Rectal smooth muscle tissue (tissue), 1 donor: ENCODE results near the gene DZIP1L.

Source experiments
- H3K27ac ChIP-seq: one replicate; pipeline ENCODE4 v1.7.0; 2013; ENCODE audit warnings: low read depth, low read length, inconsistent platforms
- H3K27me3 ChIP-seq: one replicate; pipeline ENCODE4 v1.7.0; 2013; ENCODE audit warnings: low read length; ENCODE audit not compliant: control insufficient read depth, insufficient read depth
- H3K36me3 ChIP-seq: one replicate; pipeline ENCODE4 v1.7.0; 2013; ENCODE audit warnings: low read length; ENCODE audit not compliant: control insufficient read depth, insufficient read depth
- H3K4me1 ChIP-seq: one replicate; pipeline ENCODE4 v1.7.0; 2013; ENCODE audit warnings: low read length; ENCODE audit not compliant: control insufficient read depth, insufficient read depth
- H3K4me3 ChIP-seq: one replicate; pipeline ENCODE4 v1.7.0; 2013; ENCODE audit warnings: low read length
- H3K9ac ChIP-seq: one replicate; pipeline ENCODE4 v1.7.0; 2013; ENCODE audit warnings: low read length

The DZIP1L gene

DNA sequence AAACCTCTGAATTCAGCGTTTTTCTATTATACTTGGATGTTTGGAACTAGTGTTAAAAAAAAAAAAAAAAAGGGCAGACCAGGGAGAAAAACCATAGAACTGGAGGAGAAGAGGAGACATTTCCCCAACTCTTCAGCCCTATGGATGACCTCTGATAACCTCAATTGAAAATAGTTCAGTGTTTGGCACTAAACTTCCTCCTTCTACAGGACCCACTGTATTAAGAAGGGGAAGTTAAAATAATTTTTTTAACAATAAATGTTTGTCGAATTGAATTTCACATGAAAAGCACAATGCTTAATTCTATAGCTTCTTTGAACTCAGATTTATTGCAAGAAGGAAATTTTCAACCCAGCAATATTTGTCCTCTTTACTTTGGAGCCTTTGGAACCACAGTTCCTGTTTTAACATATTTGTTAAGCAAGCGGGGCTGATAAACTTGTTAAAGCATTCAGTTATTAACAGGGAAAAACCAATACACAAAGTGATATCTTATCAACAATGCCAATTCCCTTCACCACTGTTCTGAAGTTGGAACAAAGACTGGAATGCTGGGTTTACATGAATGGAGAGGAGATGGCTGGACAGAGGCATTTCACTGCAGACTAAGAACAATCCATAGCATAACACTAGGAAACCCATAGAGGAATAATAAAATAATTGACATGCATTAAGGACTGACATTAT, 19.9 kb upstream of the DZIP1L start:
- no peaks in the 10 kb centered on the region for H3K27me3 ChIP-seq
- no peak overlapping the region for H3K4me3 ChIP-seq
- H3K27ac ChIP-seq = no peak overlapping the region
- no peak overlapping the region for H3K9ac ChIP-seq
- H3K36me3 ChIP-seq = no peaks in the 10 kb centered on the region
- no peaks in the 10 kb centered on the region for H3K4me1 ChIP-seq

DNA sequence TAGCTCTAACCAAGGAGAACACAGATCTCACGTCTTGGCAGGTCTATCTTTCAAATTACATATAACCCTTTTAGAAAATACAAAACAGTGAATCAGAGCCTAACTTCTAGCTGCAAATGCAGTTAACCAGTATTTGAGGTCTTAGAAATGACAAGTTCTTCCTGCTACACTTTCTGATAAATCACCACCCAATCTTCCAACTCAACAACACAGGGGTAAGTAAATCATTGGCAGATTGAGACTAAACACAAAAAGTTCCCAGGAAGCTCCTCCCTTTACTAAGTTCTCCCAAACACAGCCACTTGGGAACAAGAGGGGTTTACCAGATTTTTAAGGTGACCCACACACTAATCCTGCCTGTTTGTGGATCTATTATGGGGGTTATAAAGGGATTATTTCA, 16.8 kb upstream of the DZIP1L start, which contains the start of gene A4GNT:
Gene A4GNT, minus strand, starts transcription at position 152 of the 400 bp plus-strand sequence. CDS start 1,134 bp downstream, outside the sequence.
- Histone ChIP-seq H3K4me1 (no peaks in the 10 kb centered on the region), H3K9ac (no peak within 1 kb of the TSS), H3K36me3 (no peaks in the 10 kb centered on the region), H3K27me3 (no peaks in the 10 kb centered on the region), H3K4me3 (no peak within 1 kb of the TSS), H3K27ac (no peak within 1 kb of the TSS)

DNA sequence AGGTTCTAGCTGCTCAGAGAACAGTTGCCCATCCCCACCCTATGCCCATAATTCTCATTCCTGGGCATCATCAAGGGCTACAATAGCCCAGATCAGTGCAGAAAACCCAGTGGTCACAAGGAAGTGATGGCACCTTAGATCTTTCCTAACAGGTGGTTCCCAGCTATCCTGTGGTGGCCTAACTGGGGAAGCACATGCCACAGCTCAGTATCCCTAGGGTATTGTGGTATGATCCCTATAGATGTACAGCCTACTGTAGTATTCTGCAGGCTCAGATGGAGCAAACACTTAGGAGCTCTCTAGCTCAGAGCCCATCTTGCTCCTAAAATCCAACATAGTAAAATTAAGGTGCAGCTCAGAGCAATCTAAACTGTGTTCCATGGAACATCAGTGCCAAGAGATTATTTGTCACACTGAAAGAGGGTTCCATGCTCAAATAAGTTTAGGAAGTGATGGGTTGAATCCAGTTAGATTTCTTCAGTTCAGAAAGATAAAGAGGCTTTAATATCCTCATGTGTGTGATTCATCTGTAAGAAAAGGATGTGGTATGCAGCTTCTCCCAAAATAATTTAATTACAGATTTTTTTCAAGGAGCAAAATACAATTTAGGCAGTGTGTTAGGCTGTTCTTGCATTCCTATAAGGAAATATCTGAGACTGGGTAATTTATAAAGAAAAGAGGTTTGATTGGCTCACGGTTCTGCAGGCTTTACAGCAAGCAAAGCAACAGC, 12.4 kb upstream of the DZIP1L start:
- H3K4me3 ChIP-seq = no peak overlapping the region
- H3K27me3 ChIP-seq = no peaks in the 10 kb centered on the region
- no peak overlapping the region for H3K9ac ChIP-seq
- peaks cover 2% of the 10 kb centered on the region for H3K4me1 ChIP-seq
- H3K36me3 ChIP-seq = no peaks in the 10 kb centered on the region
- H3K27ac ChIP-seq = no peak overlapping the region

DNA sequence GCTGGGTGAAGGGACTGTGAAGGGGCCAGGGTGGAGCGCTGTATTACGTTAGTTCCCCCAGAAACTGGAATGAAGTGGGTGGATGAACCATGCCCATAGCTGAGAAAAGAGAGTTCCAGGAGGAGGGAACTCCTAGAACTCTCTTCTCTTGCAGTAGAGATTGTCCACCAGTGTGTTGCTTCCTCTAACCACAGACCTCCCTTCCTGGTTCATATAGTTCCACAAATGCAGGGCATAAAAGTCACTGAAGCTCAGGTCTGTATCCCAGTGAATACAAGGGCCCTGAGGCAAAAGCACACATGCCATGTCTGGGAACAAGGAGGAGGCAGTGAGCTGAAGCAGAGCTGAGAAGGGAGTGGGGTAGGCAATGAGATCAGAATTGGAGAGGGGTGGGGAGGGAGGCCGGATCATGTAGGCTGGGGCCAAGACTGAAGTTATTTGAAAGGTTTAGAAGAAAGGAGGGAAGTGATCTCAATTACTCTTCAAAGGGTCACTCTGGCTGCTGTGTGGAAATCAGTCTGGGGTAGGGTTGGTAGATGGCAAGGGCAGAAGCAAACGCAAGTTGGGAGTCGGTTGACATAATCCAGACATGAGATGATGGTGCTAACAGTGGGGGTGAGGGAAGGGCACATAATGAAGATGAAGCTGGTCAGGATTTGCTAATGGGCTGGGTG, 10.3 kb upstream of the DZIP1L start:
- no peaks in the 10 kb centered on the region for H3K27me3 ChIP-seq
- H3K4me3 ChIP-seq = no peak overlapping the region
- no peaks in the 10 kb centered on the region for H3K36me3 ChIP-seq
- H3K9ac ChIP-seq = no peak overlapping the region
- H3K27ac ChIP-seq = peak overlapping the region; percentile 52
- peaks cover 2% of the 10 kb centered on the region for H3K4me1 ChIP-seq

DNA sequence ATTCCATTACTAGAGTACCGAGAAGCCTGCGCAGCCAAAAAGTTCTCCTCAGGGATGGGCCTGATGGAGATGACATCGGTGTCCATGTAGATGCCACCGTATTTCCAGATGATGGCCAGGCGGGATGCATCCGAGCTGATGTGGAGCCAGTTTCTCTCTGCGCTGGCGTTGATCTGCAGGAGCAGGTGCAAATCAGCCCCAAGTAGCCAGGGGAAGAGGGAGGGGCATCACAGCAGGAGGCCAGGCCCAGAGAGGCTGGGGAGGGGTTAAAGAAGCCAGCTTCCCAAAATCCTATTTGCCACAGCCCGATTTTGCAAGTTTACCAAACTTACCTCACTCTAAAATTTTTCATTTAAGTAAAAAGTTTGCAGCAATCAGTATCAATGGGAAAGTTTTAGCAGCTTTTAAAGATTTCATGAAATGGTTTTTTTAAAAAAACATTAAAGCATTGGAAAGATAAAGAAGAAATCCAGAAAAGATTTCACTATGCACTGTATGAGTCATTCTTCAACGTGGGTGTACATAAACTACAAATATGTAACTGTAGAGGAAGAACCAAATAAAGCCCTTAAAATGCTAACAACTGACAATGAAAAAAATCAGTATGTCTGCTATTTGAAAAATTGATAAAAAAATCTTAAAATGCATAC, 9.4 kb upstream of the DZIP1L start:
- Histone ChIP-seq H3K27me3 (no peaks in the 10 kb centered on the region), H3K4me1 (peaks cover 2% of the 10 kb centered on the region), H3K9ac (no peak overlapping the region), H3K36me3 (no peaks in the 10 kb centered on the region), H3K4me3 (no peak overlapping the region), H3K27ac (no peak overlapping the region)

DNA sequence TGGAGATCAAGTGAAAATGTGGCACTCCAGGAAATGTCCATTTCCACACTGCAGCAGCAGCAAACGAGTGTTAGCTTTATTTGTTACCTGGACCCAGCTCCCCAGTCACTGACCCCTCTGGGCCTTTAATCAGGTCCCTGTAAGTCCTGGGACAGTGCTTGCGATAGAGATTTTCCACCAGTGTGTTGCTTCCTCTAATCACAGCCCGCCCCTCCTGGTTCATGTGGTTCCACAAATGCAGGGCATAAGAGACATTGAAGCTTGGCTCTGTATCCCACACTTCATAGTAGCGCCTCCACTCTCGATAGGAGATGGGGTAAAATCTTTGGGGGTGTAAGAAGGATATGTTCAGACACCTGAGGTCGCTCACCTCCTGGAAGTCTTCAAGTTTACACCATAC, 8.8 kb upstream of the DZIP1L start:
- Histone ChIP-seq H3K4me1 (peaks cover 3% of the 10 kb centered on the region), H3K4me3 (no peak overlapping the region), H3K27me3 (no peaks in the 10 kb centered on the region), H3K36me3 (no peaks in the 10 kb centered on the region), H3K9ac (no peak overlapping the region), H3K27ac (no peak overlapping the region)

DNA sequence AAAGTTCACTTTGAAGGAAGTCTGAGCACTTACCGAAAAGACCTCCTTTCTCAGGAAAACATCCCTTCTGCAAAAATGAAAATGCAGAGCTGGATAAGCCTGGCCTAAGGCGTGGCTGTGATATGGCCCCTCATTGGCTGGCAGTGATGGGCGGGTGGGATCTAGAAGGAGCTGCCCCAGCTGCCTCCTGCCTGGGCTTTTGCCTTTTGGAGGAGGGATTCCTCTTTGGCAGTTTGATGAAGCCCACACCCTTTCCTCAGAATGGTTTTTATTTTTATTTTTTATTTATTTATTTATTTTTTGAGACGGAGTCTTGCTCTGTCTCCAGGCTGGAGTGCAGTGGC, 4.0 kb upstream of the DZIP1L start:
- H3K4me3 ChIP-seq = no peak overlapping the region
- H3K4me1 ChIP-seq = peaks cover 6% of the 10 kb centered on the region
- H3K9ac ChIP-seq = no peak overlapping the region
- H3K36me3 ChIP-seq = no peaks in the 10 kb centered on the region
- H3K27me3 ChIP-seq = no peaks in the 10 kb centered on the region
- H3K27ac ChIP-seq = no peak overlapping the region

DNA sequence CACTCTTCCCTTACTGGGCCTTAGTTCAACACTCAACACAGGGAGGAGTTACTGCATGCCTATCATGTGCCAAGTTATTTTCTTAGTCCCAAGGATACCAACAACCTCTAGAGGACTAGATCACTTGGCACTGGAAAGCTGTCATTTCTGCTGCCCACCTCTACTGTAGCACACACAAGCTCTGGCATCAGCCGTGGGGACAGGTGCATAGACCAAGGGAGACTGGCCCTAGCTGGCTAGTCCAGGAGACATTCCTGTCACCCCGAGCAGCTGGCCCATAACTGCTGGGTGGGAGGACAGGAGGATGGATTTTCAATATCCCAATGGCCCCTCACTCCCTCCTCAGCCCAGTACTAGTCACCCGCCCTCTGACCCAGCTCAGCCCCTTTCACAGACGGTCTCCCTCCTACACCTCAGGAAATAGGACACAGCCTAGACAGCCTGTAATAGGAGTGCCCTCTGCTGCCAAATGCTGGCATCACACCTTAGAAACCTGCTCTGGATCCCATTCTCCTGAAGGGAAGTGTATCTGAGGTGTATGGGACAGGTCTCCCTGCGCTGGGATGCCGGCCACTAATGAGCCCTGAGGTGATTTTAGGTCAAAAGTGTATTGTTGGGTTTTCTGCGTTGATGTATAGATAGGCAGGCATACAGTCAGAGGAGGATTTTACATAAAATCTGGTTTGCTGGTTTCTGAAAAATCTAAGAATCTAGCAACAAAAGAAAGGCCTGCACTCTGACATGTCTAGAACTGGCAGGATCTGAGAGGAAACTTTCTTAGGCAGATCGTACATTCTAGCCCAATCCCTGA, 3.4 kb upstream of the DZIP1L start:
- no peak overlapping the region for H3K27ac ChIP-seq
- no peak overlapping the region for H3K9ac ChIP-seq
- no peaks in the 10 kb centered on the region for H3K27me3 ChIP-seq

DNA sequence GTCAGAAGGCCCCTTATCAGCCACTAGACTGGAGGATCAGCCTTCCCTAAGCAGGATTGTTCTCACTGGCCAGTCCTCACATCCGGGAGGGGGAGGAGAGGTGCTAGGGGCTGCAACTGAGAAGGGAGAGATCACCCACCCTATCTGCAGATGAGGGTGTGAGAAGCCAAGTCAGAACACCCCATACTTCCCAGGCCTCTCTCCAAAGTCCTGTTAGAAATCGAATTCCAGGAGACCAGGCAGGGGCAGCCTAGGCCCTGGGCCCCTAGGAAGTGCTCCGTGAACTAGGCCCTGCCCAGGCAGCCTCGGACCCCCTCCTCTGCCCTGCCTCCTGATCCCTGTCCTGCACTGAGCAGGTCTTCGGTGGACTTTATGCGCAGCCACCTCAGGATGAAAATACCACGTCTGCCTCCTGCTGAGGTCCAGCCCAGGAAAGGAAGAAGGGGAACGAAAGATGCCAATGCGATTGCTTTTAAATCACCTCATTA, 933 bp downstream of the DZIP1L start:
- Histone ChIP-seq H3K4me3 (peak overlapping the region; percentile 76), H3K36me3 (peaks cover 3% of the 10 kb centered on the region), H3K27me3 (no peaks in the 10 kb centered on the region), H3K9ac (peak overlapping the region; percentile 88), H3K4me1 (peaks cover 9% of the 10 kb centered on the region), H3K27ac (peak overlapping the region; percentile 88)

More for the DNA sequence above, 3.4 kb upstream of the DZIP1L start:
- no peak overlapping the region for H3K4me3 ChIP-seq
- peaks cover 9% of the 10 kb centered on the region for H3K4me1 ChIP-seq
- H3K36me3 ChIP-seq = no peaks in the 10 kb centered on the region

DNA sequence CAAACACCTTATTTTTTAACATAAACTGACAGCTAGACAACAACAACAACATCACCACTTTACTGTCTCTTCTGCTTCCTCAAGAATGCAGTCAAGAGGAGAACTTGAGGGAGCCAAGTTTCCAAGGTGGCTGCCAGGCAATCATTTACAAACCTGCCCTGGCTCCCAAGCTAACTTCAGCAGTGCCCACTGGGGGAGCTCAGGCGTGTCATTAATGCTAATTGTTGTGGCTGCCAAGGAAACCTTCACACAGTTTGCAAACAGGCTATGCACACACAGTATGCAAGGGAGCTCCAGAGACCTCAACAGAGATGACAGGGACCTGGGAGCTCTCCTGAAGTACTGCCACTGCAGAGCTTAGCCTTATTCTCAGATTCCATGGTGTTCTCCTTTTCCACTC, 2.1 kb downstream of the DZIP1L start:
- Histone ChIP-seq H3K4me1 (peaks cover 7% of the 10 kb centered on the region), H3K9ac (no peak overlapping the region), H3K4me3 (no peak overlapping the region), H3K36me3 (peaks cover 3% of the 10 kb centered on the region), H3K27ac (no peak overlapping the region), H3K27me3 (no peaks in the 10 kb centered on the region)

DNA sequence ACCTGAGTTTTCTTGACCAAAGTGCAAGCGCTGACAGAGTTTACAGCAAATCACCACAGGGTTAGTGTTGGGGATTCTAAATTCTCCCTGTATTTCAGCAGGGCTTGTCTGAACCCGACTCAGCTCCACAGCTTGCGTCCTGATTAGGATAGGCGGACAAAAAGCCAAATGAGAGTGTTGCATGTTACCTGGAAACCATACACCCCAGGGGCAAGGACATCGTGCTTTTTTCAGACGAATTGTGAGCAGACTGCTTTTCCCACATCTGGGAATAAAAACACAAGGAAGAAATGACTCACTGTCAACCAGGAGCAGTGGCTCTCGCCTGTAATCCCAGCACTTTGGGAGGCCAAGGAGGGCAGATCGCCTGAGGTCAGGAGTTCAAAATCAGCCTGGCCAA, 3.0 kb downstream of the DZIP1L start:
- Histone ChIP-seq H3K4me1 (peaks cover 7% of the 10 kb centered on the region), H3K9ac (no peak overlapping the region), H3K36me3 (peaks cover 3% of the 10 kb centered on the region), H3K4me3 (no peak overlapping the region), H3K27me3 (no peaks in the 10 kb centered on the region), H3K27ac (no peak overlapping the region)
